Panc1 (cell line): ENCODE data around the gene MITF. TPM values are rescaled to one million over a fixed set of nuclear protein-coding genes. Genes with fewer than 3 reads are reported as not detected.

Experiments
- ATAC-seq: fragments of 200-7000 bp; cut with Tn5 transposase; 2 replicates; pipeline ENCODE4 v1.9.1; 2020; ENCODE audit warnings: mild to moderate bottlenecking, moderate library complexity
- BruUV-seq: library from RNA; stranded (reverse); fragments of 400-500 nt; replicated peaks from 2 replicates; lab custom pipeline; 2021; lab: Mats Ljungman, UMichigan
- CTCF ChIA-PET: fragments of 300-600 bp; sonication (Branson Sonifier 250); formaldehyde crosslinking; loops from one replicate; lab custom pipeline; 2022; ENCODE audit warnings: antibody characterized with exemption; lab: Charles Lee
- POLR2A ChIA-PET: fragments of 300-600 bp; sonication (Branson Sonifier 250); formaldehyde crosslinking; loops from one replicate; lab custom pipeline; 2022; ENCODE audit warnings: antibody characterized with exemption; lab: Charles Lee
- DNase-seq: peaks from one replicate; pipeline ENCODE4 v3.0.0-alpha.2; 2010; ENCODE audit warnings: low read depth, low spot score
- H3K27ac ChIP-seq: 2 replicates; pipeline ENCODE4 v1.5.1; 2011; ENCODE audit warnings: mild to moderate bottlenecking, low read length, inconsistent platforms
- H3K27me3 ChIP-seq: fragments of 200-500 bp; sonication (Bioruptor generic); 2 replicates; pipeline ENCODE4 v1.6.0; 2014; ENCODE audit warnings: low read length, inconsistent platforms; ENCODE audit not compliant: control insufficient read depth, insufficient read depth
- H3K36me3 ChIP-seq: fragments of 200-500 bp; sonication (Bioruptor generic); 2 replicates; pipeline ENCODE4 v1.5.1; 2014; ENCODE audit warnings: inconsistent platforms, mild to moderate bottlenecking, low read length, moderate library complexity; ENCODE audit not compliant: control insufficient read depth, insufficient read depth
- H3K4me1 ChIP-seq: 2 replicates; pipeline ENCODE4 v1.5.1; 2011; ENCODE audit warnings: inconsistent platforms, mild to moderate bottlenecking, low read length, moderate library complexity; ENCODE audit not compliant: control insufficient read depth, insufficient read depth
- H3K4me3 ChIP-seq, 2 experiments: 2 replicates each; pipeline ENCODE4 v1.5.1; 2011 to 2012; ENCODE audit warnings: low read depth in 2 of 2, low read length in 2 of 2, mild to moderate bottlenecking in 2 of 2, inconsistent platforms in 1 of 2, moderate library complexity in 1 of 2
- H3K9me3 ChIP-seq: fragments of 200-500 bp; sonication (Bioruptor generic); 2 replicates; pipeline ENCODE4 v1.5.1; 2014; ENCODE audit warnings: low read depth, mild to moderate bottlenecking, inconsistent platforms, low read length, moderate library complexity; ENCODE audit not compliant: control insufficient read depth, insufficient read depth
- CTCF ChIP-seq: fragments of 450-650 bp; IDR thresholded peaks from 2 replicates; pipeline ENCODE4 v1.5.1; 2017; ENCODE audit warnings: mild to moderate bottlenecking
- POLR2AphosphoS5 ChIP-seq: IDR thresholded peaks from 2 replicates; pipeline ENCODE4 v1.6.1; 2012; ENCODE audit warnings: mild to moderate bottlenecking, low read depth, low read length, moderate library complexity
- REST ChIP-seq, 2 experiments: IDR thresholded peaks; 2 replicates each; pipeline ENCODE4 v1.6.1; 2011 to 2012; ENCODE audit warnings: low read depth in 2 of 2, control low read depth in 1 of 2, low read length in 1 of 2, mild to moderate bottlenecking in 1 of 2, moderate library complexity in 1 of 2; ENCODE audit not compliant: insufficient read depth in 1 of 2
- SIN3A ChIP-seq: IDR thresholded peaks from 2 replicates; pipeline ENCODE4 v1.6.1; 2012; ENCODE audit warnings: low read depth, mild to moderate bottlenecking, low read length, moderate library complexity, borderline replicate concordance; ENCODE audit not compliant: insufficient read depth
- TCF7L2 ChIP-seq: IDR thresholded peaks from 2 replicates; pipeline ENCODE4 v1.6.1; 2011; ENCODE audit warnings: mild to moderate bottlenecking, low read depth, low read length, inconsistent platforms
- in situ Hi-C: cut with HindIII; loops from 2 replicates; pipeline ENCODE4 v1.10.0; 2016; ENCODE audit warnings: low sequenced_read_pairs, low pct_unique_long_range_greater_than_20kb
- intact Hi-C: fragments of 100-400 bp; cut with micrococcal nuclease; formaldehyde crosslinking; loops from one replicate; pipeline ENCODE4 v1.10.0; 2022; ENCODE audit not compliant: unreplicated experiment
- total RNA-seq: library from RNA; stranded (reverse); gene quantifications from one replicate; pipeline ENCODE4 v1.2.1, GENCODE V29; 2021; ENCODE audit not compliant: unreplicated experiment

MITF gene
- total RNA-seq, 1 experiment from 2014 or later = 10.8 TPM

- CTCF ChIA-PET = no interaction called here
- DNase-seq = no peak
- intact Hi-C loops = no loop called here
- H3K9me3 ChIP-seq = no peaks in the 10 kb centered on the region
- BruUV-seq = no TSS peak
- H3K4me1 ChIP-seq = peaks cover 4% of the 10 kb centered on the region; the same call in 1 of the 2 replicates
- H3K4me3 ChIP-seq = no peak overlapping the region
- H3K27me3 ChIP-seq = no peaks in the 10 kb centered on the region
- POLR2A ChIA-PET = no interaction called here
- no peak for ATAC-seq
- in situ Hi-C loops = no loop called here
- TF ChIP-seq POLR2AphosphoS5 = no peak
- TF ChIP-seq SIN3A = no peak
- no peak for TF ChIP-seq REST (IDR thresholded peaks at IDR 0.05; ENCODE audit: insufficient read depth in 1 of 2, low read depth in 2 of 2, low read length in 1 of 2)
- no peak for TF ChIP-seq CTCF
- TF ChIP-seq TCF7L2 = no peak
- no peak overlapping the region for H3K27ac ChIP-seq
- no peaks in the 10 kb centered on the region for H3K36me3 ChIP-seq
Measured at GRCh38 chr3:69737392-69737791, 1.9 kb upstream of the MITF start.

- DNase-seq (no peak), ATAC-seq (no peak)
- no peak for TF ChIP-seq TCF7L2
- no peak for TF ChIP-seq CTCF
- no peak for TF ChIP-seq SIN3A
- no peak for TF ChIP-seq POLR2AphosphoS5
- no peak for TF ChIP-seq REST (IDR thresholded peaks at IDR 0.05; ENCODE audit: insufficient read depth in 1 of 2, low read depth in 2 of 2, low read length in 1 of 2)
- no TSS peak for BruUV-seq
- H3K36me3 ChIP-seq = no peaks in the 10 kb centered on the region
- ChIA-PET CTCF (interaction anchor here (0.6 kb wide), 1 partner anchor 47 kb away, joined by 11 read pairs; no protein-coding TSS in a partner anchor), POLR2A (no interaction called here)
- peak overlapping the region; percentile 68 to 82 for H3K4me3 ChIP-seq
- H3K27ac ChIP-seq = no peak overlapping the region
- intact Hi-C loops = no loop called here
- H3K4me1 ChIP-seq = peaks cover 4% of the 10 kb centered on the region; the same call in 1 of the 2 replicates
- H3K27me3 ChIP-seq = no peaks in the 10 kb centered on the region
- no peaks in the 10 kb centered on the region for H3K9me3 ChIP-seq
- in situ Hi-C loops = no loop called here
Measured at GRCh38 chr3:69738315-69738714, 949 bp upstream of the MITF start.
